ENCODE results near the gene AKAP12.

AKAP12 gene

GRCh38 chr6:151257985-151258445, 18.2 kb downstream of the AKAP12 start:
- H3K4me3 ChIP-seq (ENCODE audit: low read length), result no peak overlapping the region
- H3K79me2 ChIP-seq (ENCODE audit: low read length), result no peaks in the 10 kb centered on the region
- H2AFZ ChIP-seq (ENCODE audit: low read length), result no peak overlapping the region
- H3K9ac ChIP-seq (ENCODE audit: low read length), result no peak overlapping the region
- no peaks in the 10 kb centered on the region for H3K9me3 ChIP-seq (replicated peaks; ENCODE audit: insufficient read depth, low read length)
- H3K27ac ChIP-seq (ENCODE audit: low read length), result no peak overlapping the region
- DNase-seq, result no peak
- no peaks in the 10 kb centered on the region for H3K4me1 ChIP-seq (ENCODE audit: low read length)
- H3F3A ChIP-seq (ENCODE audit: insufficient read depth, low read length), result no peaks in the 10 kb centered on the region
- no peaks in the 10 kb centered on the region for H3K9me2 ChIP-seq (replicated peaks; ENCODE audit: insufficient read depth, low read length)
- H3K36me3 ChIP-seq (replicated peaks; ENCODE audit: insufficient read depth, low read length), result no peaks in the 10 kb centered on the region
- no peak overlapping the region for H3K4me2 ChIP-seq (ENCODE audit: low read depth, low read length)
- no peaks in the 10 kb centered on the region for H4K20me1 ChIP-seq (ENCODE audit: insufficient read depth, low read length)
- TF ChIP-seq CTCF (IDR thresholded peaks at IDR 0.05; ENCODE audit: low read length) (no peak), EZH2phosphoT487 (IDR thresholded peaks at IDR 0.05; ENCODE audit: low read length) (no peak), EZH2 (optimal IDR thresholded peaks at IDR 0.05; ENCODE audit: low read depth, low read length) (no peak)
- no peaks in the 10 kb centered on the region for H3K27me3 ChIP-seq (replicated peaks; ENCODE audit: insufficient read depth, low read length)

DNA sequence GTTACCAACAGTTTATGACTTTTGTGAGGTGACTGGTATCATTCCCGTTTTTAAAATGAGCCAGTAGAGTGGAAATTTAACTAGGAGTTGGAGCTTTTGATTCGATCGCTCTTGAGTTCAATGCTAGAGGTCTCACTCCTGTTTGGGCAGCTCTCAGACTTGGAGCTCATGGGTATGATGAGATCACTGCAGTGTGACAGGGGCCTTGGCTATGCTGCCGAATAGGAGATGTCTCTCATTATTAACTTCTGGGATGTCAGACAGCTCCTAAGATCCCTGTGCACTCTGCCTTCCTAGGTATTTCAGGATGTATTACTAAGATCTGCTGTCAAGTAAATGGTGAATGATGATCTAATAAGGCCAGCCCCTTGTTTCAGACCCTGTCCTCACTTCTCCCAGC, 20.4 kb downstream of the AKAP12 start:
- H3F3A ChIP-seq (ENCODE audit: insufficient read depth, low read length), result no peaks in the 10 kb centered on the region
- no peaks in the 10 kb centered on the region for H3K4me1 ChIP-seq (ENCODE audit: low read length)
- H3K9ac ChIP-seq (ENCODE audit: low read length), result no peak overlapping the region
- TF ChIP-seq EZH2phosphoT487 (IDR thresholded peaks at IDR 0.05; ENCODE audit: low read length) (no peak), CTCF (IDR thresholded peaks at IDR 0.05; ENCODE audit: low read length) (no peak), EZH2 (optimal IDR thresholded peaks at IDR 0.05; ENCODE audit: low read depth, low read length) (no peak)
- DNase-seq, result no peak
- H3K36me3 ChIP-seq (replicated peaks; ENCODE audit: insufficient read depth, low read length), result no peaks in the 10 kb centered on the region
- H3K79me2 ChIP-seq (ENCODE audit: low read length), result no peaks in the 10 kb centered on the region
- no peak overlapping the region for H3K4me2 ChIP-seq (ENCODE audit: low read depth, low read length)
- H3K9me3 ChIP-seq (replicated peaks; ENCODE audit: insufficient read depth, low read length), result no peaks in the 10 kb centered on the region
- no peak overlapping the region for H3K4me3 ChIP-seq (ENCODE audit: low read length)
- H4K20me1 ChIP-seq (ENCODE audit: insufficient read depth, low read length), result no peaks in the 10 kb centered on the region
- H2AFZ ChIP-seq (ENCODE audit: low read length), result no peak overlapping the region
- H3K27me3 ChIP-seq (replicated peaks; ENCODE audit: insufficient read depth, low read length), result no peaks in the 10 kb centered on the region
- no peak overlapping the region for H3K27ac ChIP-seq (ENCODE audit: low read length)
- H3K9me2 ChIP-seq (replicated peaks; ENCODE audit: insufficient read depth, low read length), result no peaks in the 10 kb centered on the region

GRCh38 chr6:151263035-151263434, 23.3 kb downstream of the AKAP12 start:
- TF ChIP-seq EZH2phosphoT487 (IDR thresholded peaks at IDR 0.05; ENCODE audit: low read length), result no peak
- TF ChIP-seq EZH2 (optimal IDR thresholded peaks at IDR 0.05; ENCODE audit: low read depth, low read length), result no peak
- no peak for TF ChIP-seq CTCF (IDR thresholded peaks at IDR 0.05; ENCODE audit: low read length)
- no peaks in the 10 kb centered on the region for H3F3A ChIP-seq (ENCODE audit: insufficient read depth, low read length)
- no peak overlapping the region for H3K27ac ChIP-seq (ENCODE audit: low read length)
- H3K9me3 ChIP-seq (replicated peaks; ENCODE audit: insufficient read depth, low read length), result no peaks in the 10 kb centered on the region
- H3K36me3 ChIP-seq (replicated peaks; ENCODE audit: insufficient read depth, low read length), result no peaks in the 10 kb centered on the region
- no peaks in the 10 kb centered on the region for H3K4me1 ChIP-seq (ENCODE audit: low read length)
- H3K4me3 ChIP-seq (ENCODE audit: low read length), result no peak overlapping the region
- H3K9me2 ChIP-seq (replicated peaks; ENCODE audit: insufficient read depth, low read length), result no peaks in the 10 kb centered on the region
- H4K20me1 ChIP-seq (ENCODE audit: insufficient read depth, low read length), result no peaks in the 10 kb centered on the region
- H3K9ac ChIP-seq (ENCODE audit: low read length), result no peak overlapping the region
- no peaks in the 10 kb centered on the region for H3K79me2 ChIP-seq (ENCODE audit: low read length)
- H3K4me2 ChIP-seq (ENCODE audit: low read depth, low read length), result no peak overlapping the region
- DNase-seq, result no peak
- no peak overlapping the region for H2AFZ ChIP-seq (ENCODE audit: low read length)
- H3K27me3 ChIP-seq (replicated peaks; ENCODE audit: insufficient read depth, low read length), result no peaks in the 10 kb centered on the region

Data from MM.1S (cell line).